GM18505 (cell line): ENCODE data around the gene STMND1.
"Not testable (repeated sequence)": the region's sequence is repeated elsewhere in the genome, so short reads cannot be mapped to it uniquely, and the experiment has no call there.

Experiments used
- ATAC-seq: cut with Tn5 transposase; IDR thresholded peaks from one replicate; pipeline ENCODE4 v1.9.1; 2021; ENCODE audit not compliant: unreplicated experiment
- POLR2A ChIP-seq: IDR thresholded peaks from 4 replicates; pipeline ENCODE4 v1.6.1; 2011; ENCODE audit warnings: borderline replicate concordance; ENCODE audit not compliant: insufficient read depth, insufficient read length; ENCODE audit errors: extremely low read depth

Gene STMND1

GRCh38 chr6:17101422-17102257 lies at the start of gene STMND1:
STMND1 (plus strand) TSS chr6:17102050; CDS start chr6:17102258, 208 bp downstream.
- no peak for ATAC-seq
- no peak for TF ChIP-seq POLR2A

GRCh38 chr6:17054647-17055046 lies 47.2 kb upstream of the STMND1 start:
- ATAC-seq: no peak
- no peak for TF ChIP-seq POLR2A

GRCh38 chr6:17057322-17057721 lies 44.5 kb upstream of the STMND1 start:
- no peak for TF ChIP-seq POLR2A
- ATAC-seq: no peak

- ATAC-seq: no peak
- no peak for TF ChIP-seq POLR2A
Measured at GRCh38 chr6:17058550-17058949, 43.3 kb upstream of the STMND1 start.

- no peak for ATAC-seq
Measured at GRCh38 chr6:17059022-17059421, 42.8 kb upstream of the STMND1 start.

GRCh38 chr6:17059850-17060249 lies 42.0 kb upstream of the STMND1 start:
- TF ChIP-seq POLR2A: no peak
- ATAC-seq: no peak

More at GRCh38 chr6:17059022-17059421, 42.8 kb upstream of the STMND1 start:
- TF ChIP-seq POLR2A: no peak

GRCh38 chr6:17061097-17061496 lies 40.8 kb upstream of the STMND1 start:
- no peak for ATAC-seq
- TF ChIP-seq POLR2A: no peak

- ATAC-seq: no peak
- no peak for TF ChIP-seq POLR2A
Measured at GRCh38 chr6:17062871-17063440, 38.9 kb upstream of the STMND1 start.

GRCh38 chr6:17064975-17065374 lies 36.9 kb upstream of the STMND1 start:
- no peak for TF ChIP-seq POLR2A
- ATAC-seq: no peak

- no peak for TF ChIP-seq POLR2A
- ATAC-seq: no peak
Measured at GRCh38 chr6:17066610-17067009, 35.2 kb upstream of the STMND1 start.

GRCh38 chr6:17068972-17069371 lies 32.9 kb upstream of the STMND1 start:
- ATAC-seq: not testable (repeated sequence)

- ATAC-seq: not testable (repeated sequence)
Measured at GRCh38 chr6:17070400-17070799, 31.4 kb upstream of the STMND1 start.

- ATAC-seq: not testable (repeated sequence)
Measured at GRCh38 chr6:17073596-17073995, 28.3 kb upstream of the STMND1 start.

GRCh38 chr6:17081273-17081672 lies 20.6 kb upstream of the STMND1 start:
- no peak for TF ChIP-seq POLR2A
- ATAC-seq: no peak
